ENCODE results near the gene SLC66A3.

The SLC66A3 gene

DNA sequence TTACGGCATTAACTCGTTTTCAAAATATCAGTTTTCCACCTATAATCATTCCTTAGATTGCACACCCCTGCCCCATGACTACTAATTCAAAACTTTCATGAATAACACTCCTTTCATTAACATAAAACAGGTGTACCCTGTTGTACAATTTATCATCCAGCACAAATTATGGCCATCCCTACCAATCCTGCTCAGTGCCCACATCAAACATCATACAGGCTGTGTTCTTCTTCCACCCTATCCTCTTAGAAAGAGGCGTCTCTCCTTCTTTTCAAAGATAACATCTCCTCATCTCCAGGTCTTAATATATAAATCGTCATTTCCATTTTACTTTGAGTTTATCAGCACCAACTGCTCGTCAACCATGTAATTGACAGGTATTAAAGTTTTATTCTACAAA is 67.6 kb downstream of the SLC66A3 start:
- DNase-seq, result no peak

DNA sequence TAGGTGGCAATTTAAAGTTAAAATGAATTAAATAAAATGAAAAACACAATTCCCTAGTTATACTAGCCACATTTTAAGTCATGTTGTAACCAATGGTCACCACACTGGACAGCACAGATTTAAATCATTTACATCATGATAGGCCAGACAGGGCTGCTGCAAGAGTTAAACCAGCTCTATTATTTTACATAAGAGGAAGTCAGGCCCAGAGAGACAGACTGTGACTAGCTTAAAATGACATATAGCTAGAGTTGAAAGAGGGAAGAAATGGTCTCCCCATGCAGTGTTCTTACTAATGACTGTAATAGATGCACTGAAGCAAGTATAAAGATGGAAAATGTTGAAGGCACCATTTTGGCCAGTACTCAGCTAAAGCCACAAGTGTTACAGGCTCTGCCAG is 69.6 kb downstream of the SLC66A3 start:
- DNase-seq, result no peak

- no peak for DNase-seq
Measured at GRCh38 chr2:11227595-11227994, 72.3 kb downstream of the SLC66A3 start.
